ENCODE results near the gene KLRC2. TPM values are rescaled to one million over a fixed set of nuclear protein-coding genes. Genes with fewer than 3 reads are reported as not detected.
"Not testable (repeated sequence)": the region's sequence is repeated elsewhere in the genome, so short reads cannot be mapped to it uniquely, and the experiment has no call there.

KLRC2 gene
- total RNA-seq, 1 donor from 2014 or later, result 1.2 TPM

DNA sequence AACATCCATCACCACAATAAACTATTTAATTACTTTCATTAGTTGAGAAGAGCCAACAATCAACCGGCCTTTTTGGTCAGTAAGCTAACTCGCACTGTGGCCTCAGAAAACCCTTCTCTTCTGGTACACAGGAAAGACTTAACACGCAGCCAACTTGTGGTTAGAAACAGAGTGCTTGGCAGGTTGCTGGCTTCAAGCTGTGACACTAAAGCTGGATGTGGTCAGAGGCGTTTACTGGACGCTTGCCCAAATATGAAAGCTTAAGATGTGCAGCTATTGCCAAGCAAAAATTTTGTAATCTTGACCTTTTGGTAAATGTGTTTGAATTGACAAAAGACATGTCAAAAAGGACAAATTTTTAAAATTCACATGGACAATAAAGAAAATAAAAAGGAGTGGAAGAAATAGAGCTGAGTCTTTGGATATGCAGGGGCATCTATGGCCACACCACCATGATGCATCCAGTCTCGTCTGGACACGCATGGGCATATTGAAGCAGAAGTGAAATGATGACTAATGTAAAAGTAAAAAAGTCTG lies 43.3 kb downstream of the KLRC2 start:
- Mint-ChIP-seq H3K9me3 (ENCODE audit: unreplicated experiment) (no peaks in the 10 kb centered on the region), H3K36me3 (ENCODE audit: low read depth, unreplicated experiment) (no peaks in the 10 kb centered on the region), H3K4me3 (ENCODE audit: unreplicated experiment) (no peak overlapping the region), H3K27ac (ENCODE audit: unreplicated experiment) (no peak overlapping the region), H3K27me3 (ENCODE audit: low read depth, unreplicated experiment) (no peaks in the 10 kb centered on the region), H3K4me1 (ENCODE audit: low read depth, unreplicated experiment) (peaks cover 17% of the 10 kb centered on the region)
- FAIRE-seq (no peak), DNase-seq (ENCODE audit: low read depth) (peak; percentile 90)
- H3K9me3 ChIP-seq (ENCODE audit: insufficient read depth, low read depth, low read length), result no peaks in the 10 kb centered on the region
- H3K27me3 ChIP-seq (ENCODE audit: insufficient read depth, low read length), result no peaks in the 10 kb centered on the region
- no peaks in the 10 kb centered on the region for H3K36me3 ChIP-seq (ENCODE audit: insufficient read depth, low read length)
- no peak overlapping the region for H3K4me3 ChIP-seq (ENCODE audit: insufficient read depth, low read depth, low read length)
- no peaks in the 10 kb centered on the region for H4K20me1 ChIP-seq (ENCODE audit: insufficient read depth, low read length)
- peak overlapping the region; percentile 29 for H3K4me2 ChIP-seq (ENCODE audit: low read length)
- H3K9ac ChIP-seq (ENCODE audit: low read length), result no peak overlapping the region
- H3K4me1 ChIP-seq (ENCODE audit: insufficient read depth, low read length), result peaks cover 5% of the 10 kb centered on the region
- no peaks in the 10 kb centered on the region for H3K79me2 ChIP-seq (ENCODE audit: insufficient read depth, low read length)
- no peak for TF ChIP-seq EZH2 (IDR thresholded peaks at IDR 0.05; ENCODE audit: insufficient read depth, low read length)
- no peak for TF ChIP-seq CTCF (IDR thresholded peaks at IDR 0.05; ENCODE audit: insufficient read depth, low read depth, low read length)
- H3K27ac ChIP-seq (ENCODE audit: low read depth, low read length), result no peak overlapping the region
- no peak overlapping the region for H2AFZ ChIP-seq (ENCODE audit: low read depth, low read length)

- not testable (repeated sequence) for H3K4me3 Mint-ChIP-seq (ENCODE audit: unreplicated experiment); H3K27me3 Mint-ChIP-seq (ENCODE audit: low read depth, unreplicated experiment); H2AFZ ChIP-seq (ENCODE audit: low read depth, low read length); H3K27ac ChIP-seq (ENCODE audit: low read depth, low read length); H3K4me1 ChIP-seq (ENCODE audit: insufficient read depth, low read length); H3K79me2 ChIP-seq (ENCODE audit: insufficient read depth, low read length); H3K27me3 ChIP-seq (ENCODE audit: insufficient read depth, low read length); H3K36me3 ChIP-seq (ENCODE audit: insufficient read depth, low read length); H3K36me3 Mint-ChIP-seq (ENCODE audit: low read depth, unreplicated experiment); H3K4me3 ChIP-seq (ENCODE audit: insufficient read depth, low read depth, low read length); H3K9me3 ChIP-seq (ENCODE audit: insufficient read depth, low read depth, low read length); H3K9ac ChIP-seq (ENCODE audit: low read length); H3K4me2 ChIP-seq (ENCODE audit: low read length); DNase-seq (ENCODE audit: low read depth); H3K9me3 Mint-ChIP-seq (ENCODE audit: unreplicated experiment); FAIRE-seq; H4K20me1 ChIP-seq (ENCODE audit: insufficient read depth, low read length); H3K27ac Mint-ChIP-seq (ENCODE audit: unreplicated experiment)
- peaks cover 17% of the 10 kb centered on the region for H3K4me1 Mint-ChIP-seq (ENCODE audit: low read depth, unreplicated experiment)
Measured at GRCh38 chr12:10390991-10391390, 44.8 kb downstream of the KLRC2 start.

DNA sequence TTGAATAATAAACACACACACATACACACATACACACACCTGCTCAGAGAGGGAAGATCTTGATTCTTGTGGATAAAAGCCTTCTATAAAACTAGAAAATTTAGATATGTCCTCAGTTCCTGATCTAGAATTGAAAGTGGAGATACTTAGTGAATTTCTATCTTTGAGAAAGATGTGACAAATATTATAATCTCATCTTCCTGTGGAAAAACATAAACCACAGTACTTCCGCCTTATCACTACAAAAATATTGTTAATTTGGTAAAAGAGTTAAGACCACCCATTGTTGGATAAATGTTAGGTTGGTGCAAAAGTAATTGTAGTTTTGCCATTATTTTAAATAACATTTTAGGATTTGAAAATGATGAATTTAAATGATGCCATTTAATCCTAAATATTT lies 45.9 kb downstream of the KLRC2 start, which contains the start of gene KLRK1:
Gene KLRK1 (minus strand): TSS at position 138 of the 400 bp plus-strand sequence. CDS start 1,231 bp downstream, outside the sequence.
- H3K4me3 ChIP-seq (ENCODE audit: insufficient read depth, low read depth, low read length), result no peak within 1 kb of the TSS
- Mint-ChIP-seq H3K27me3 (ENCODE audit: low read depth, unreplicated experiment) (no peaks in the 10 kb centered on the region), H3K27ac (ENCODE audit: unreplicated experiment) (no peak within 1 kb of the TSS), H3K4me3 (ENCODE audit: unreplicated experiment) (no peak within 1 kb of the TSS), H3K4me1 (ENCODE audit: low read depth, unreplicated experiment) (peaks cover 18% of the 10 kb centered on the region), H3K9me3 (ENCODE audit: unreplicated experiment) (no peaks in the 10 kb centered on the region), H3K36me3 (ENCODE audit: low read depth, unreplicated experiment) (no peaks in the 10 kb centered on the region)
- no peaks in the 10 kb centered on the region for H4K20me1 ChIP-seq (ENCODE audit: insufficient read depth, low read length)
- H2AFZ ChIP-seq (ENCODE audit: low read depth, low read length), result no peak within 1 kb of the TSS
- no peaks in the 10 kb centered on the region for H3K79me2 ChIP-seq (ENCODE audit: insufficient read depth, low read length)
- H3K4me1 ChIP-seq (ENCODE audit: insufficient read depth, low read length), result peaks cover 5% of the 10 kb centered on the region
- H3K36me3 ChIP-seq (ENCODE audit: insufficient read depth, low read length), result no peaks in the 10 kb centered on the region
- no peak for FAIRE-seq
- H3K4me2 ChIP-seq (ENCODE audit: low read length), result no peak within 1 kb of the TSS
- no peaks in the 10 kb centered on the region for H3K9me3 ChIP-seq (ENCODE audit: insufficient read depth, low read depth, low read length)
- H3K27me3 ChIP-seq (ENCODE audit: insufficient read depth, low read length), result no peaks in the 10 kb centered on the region
- no peak for TF ChIP-seq EZH2 (IDR thresholded peaks at IDR 0.05; ENCODE audit: insufficient read depth, low read length)
- H3K27ac ChIP-seq (ENCODE audit: low read depth, low read length), result no peak within 1 kb of the TSS
- H3K9ac ChIP-seq (ENCODE audit: low read length), result no peak within 1 kb of the TSS
- no peak for DNase-seq (ENCODE audit: low read depth)

Data from astrocyte (in vitro differentiated cells and primary cell).